ENCODE data around the gene SUFU.

Gene SUFU

GRCh38 chr10:102681696-102682095 is 177.9 kb downstream of the SUFU start:
- Histone ChIP-seq H3K9ac (ENCODE audit: low read length in 5 of 5) (no peak overlapping the region), H3K36me3 (ENCODE audit: control insufficient read depth in 5 of 5, insufficient read depth in 5 of 5, low read length in 5 of 5) (peaks cover 0 to 18% (median 11%) of the 10 kb centered on the region in 5 donors), H3K9me3 (ENCODE audit: control insufficient read depth in 5 of 5, low read length in 5 of 5) (no peaks in the 10 kb centered on the region), H3K4me1 (ENCODE audit: control insufficient read depth in 5 of 5, insufficient read depth in 5 of 5, low read length in 5 of 5) (peaks cover 0 to 17% (median 5%) of the 10 kb centered on the region in 5 donors), H3K27ac (ENCODE audit: low read depth, low read length) (no peak overlapping the region), H3K4me3 (ENCODE audit: low read depth in 1 of 5, low read length in 5 of 5) (no peak overlapping the region), H3K27me3 (ENCODE audit: control insufficient read depth in 5 of 5, insufficient read depth in 4 of 5, low read length in 5 of 5) (no peaks in the 10 kb centered on the region)

- H3K36me3 ChIP-seq (ENCODE audit: control insufficient read depth in 5 of 5, insufficient read depth in 5 of 5, low read length in 5 of 5) = peaks cover 0 to 18% (median 11%) of the 10 kb centered on the region in 5 donors
- no peak overlapping the region for H3K9ac ChIP-seq (ENCODE audit: low read length in 5 of 5)
- H3K27me3 ChIP-seq (ENCODE audit: control insufficient read depth in 5 of 5, insufficient read depth in 4 of 5, low read length in 5 of 5) = no peaks in the 10 kb centered on the region
- H3K9me3 ChIP-seq (ENCODE audit: control insufficient read depth in 5 of 5, low read length in 5 of 5) = no peaks in the 10 kb centered on the region
- no peak overlapping the region for H3K4me3 ChIP-seq (ENCODE audit: low read depth in 1 of 5, low read length in 5 of 5)
- peaks cover 0 to 14% (median 5%) of the 10 kb centered on the region in 5 donors for H3K4me1 ChIP-seq (ENCODE audit: control insufficient read depth in 5 of 5, insufficient read depth in 5 of 5, low read length in 5 of 5)
- no peak overlapping the region for H3K27ac ChIP-seq (ENCODE audit: low read depth, low read length)
These were observed 178.6 kb downstream of the SUFU start for GRCh38 chr10:102682416-102682815.

GRCh38 chr10:102682981-102683380 is 179.2 kb downstream of the SUFU start:
- Histone ChIP-seq H3K27ac (ENCODE audit: low read depth, low read length) (no peak overlapping the region), H3K4me1 (ENCODE audit: control insufficient read depth in 5 of 5, insufficient read depth in 5 of 5, low read length in 5 of 5) (peaks cover 0 to 10% (median 5%) of the 10 kb centered on the region in 5 donors), H3K9ac (ENCODE audit: low read length in 5 of 5) (no peak overlapping the region), H3K4me3 (ENCODE audit: low read depth in 1 of 5, low read length in 5 of 5) (no peak overlapping the region), H3K36me3 (ENCODE audit: control insufficient read depth in 5 of 5, insufficient read depth in 5 of 5, low read length in 5 of 5) (peaks cover under 1 to 18% (median 11%) of the 10 kb centered on the region in 5 donors), H3K9me3 (ENCODE audit: control insufficient read depth in 5 of 5, low read length in 5 of 5) (no peaks in the 10 kb centered on the region), H3K27me3 (ENCODE audit: control insufficient read depth in 5 of 5, insufficient read depth in 4 of 5, low read length in 5 of 5) (no peaks in the 10 kb centered on the region)
